Epithelial cell of esophagus (primary cell): ENCODE measurements around the gene RPL15.

Source experiments
- DNase-seq: peaks from one replicate; pipeline ENCODE4 v3.0.0; 2010; ENCODE audit warnings: low read depth
- H3K4me3 ChIP-seq: 2 replicates; pipeline ENCODE4 v1.5.1; 2011; ENCODE audit warnings: mild to moderate bottlenecking, low read length, control low read depth
- TF ChIP-seq, protein P1 (sequence below): IDR thresholded peaks from 2 replicates; pipeline ENCODE4 v1.5.1; 2011; ENCODE audit warnings: low read depth, mild to moderate bottlenecking, low read length, control low read depth, inconsistent platforms; ENCODE audit not compliant: insufficient read depth; ENCODE audit errors: missing control alignments

Gene RPL15

DNA sequence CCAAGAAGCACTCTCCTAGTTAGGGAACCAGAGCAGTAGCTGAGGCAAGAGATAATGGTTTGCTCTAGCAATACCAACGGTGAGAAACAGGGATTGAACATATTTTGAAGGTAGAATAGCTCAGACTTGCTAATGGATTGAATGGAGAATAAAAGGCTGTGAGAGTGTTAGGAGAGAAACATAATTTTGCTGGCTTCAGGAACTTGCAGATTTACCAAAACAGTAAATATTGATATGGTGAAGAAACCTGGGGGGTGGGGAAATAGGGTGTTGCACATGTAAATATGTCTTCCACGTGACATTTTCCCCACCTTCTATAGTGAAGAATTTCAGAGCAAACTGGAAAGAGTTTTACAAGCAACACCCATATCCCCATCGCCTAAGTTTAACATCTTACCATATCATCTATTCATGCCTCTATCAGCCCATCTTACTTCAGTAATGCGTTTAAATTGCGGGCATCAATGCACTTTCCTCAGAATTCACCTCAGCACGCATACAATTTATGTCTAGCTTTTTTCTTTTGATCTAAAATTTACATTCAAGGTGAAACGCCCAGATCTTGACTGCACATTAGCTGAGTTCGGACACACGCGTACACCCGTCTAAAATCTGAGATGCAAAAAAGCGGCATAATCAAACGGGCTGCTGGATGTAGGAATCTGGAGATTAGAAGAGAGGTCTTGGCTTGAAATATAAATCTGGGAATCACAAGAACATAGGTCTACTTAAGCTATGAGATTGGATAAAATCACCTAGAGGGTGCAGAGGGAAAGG, 27.3 kb downstream of the RPL15 start:
- TF ChIP-seq, protein P1, sequence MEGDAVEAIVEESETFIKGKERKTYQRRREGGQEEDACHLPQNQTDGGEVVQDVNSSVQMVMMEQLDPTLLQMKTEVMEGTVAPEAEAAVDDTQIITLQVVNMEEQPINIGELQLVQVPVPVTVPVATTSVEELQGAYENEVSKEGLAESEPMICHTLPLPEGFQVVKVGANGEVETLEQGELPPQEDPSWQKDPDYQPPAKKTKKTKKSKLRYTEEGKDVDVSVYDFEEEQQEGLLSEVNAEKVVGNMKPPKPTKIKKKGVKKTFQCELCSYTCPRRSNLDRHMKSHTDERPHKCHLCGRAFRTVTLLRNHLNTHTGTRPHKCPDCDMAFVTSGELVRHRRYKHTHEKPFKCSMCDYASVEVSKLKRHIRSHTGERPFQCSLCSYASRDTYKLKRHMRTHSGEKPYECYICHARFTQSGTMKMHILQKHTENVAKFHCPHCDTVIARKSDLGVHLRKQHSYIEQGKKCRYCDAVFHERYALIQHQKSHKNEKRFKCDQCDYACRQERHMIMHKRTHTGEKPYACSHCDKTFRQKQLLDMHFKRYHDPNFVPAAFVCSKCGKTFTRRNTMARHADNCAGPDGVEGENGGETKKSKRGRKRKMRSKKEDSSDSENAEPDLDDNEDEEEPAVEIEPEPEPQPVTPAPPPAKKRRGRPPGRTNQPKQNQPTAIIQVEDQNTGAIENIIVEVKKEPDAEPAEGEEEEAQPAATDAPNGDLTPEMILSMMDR, result no peak
- DNase-seq, result no peak
- peak overlapping the region; percentile 64 for H3K4me3 ChIP-seq

DNA sequence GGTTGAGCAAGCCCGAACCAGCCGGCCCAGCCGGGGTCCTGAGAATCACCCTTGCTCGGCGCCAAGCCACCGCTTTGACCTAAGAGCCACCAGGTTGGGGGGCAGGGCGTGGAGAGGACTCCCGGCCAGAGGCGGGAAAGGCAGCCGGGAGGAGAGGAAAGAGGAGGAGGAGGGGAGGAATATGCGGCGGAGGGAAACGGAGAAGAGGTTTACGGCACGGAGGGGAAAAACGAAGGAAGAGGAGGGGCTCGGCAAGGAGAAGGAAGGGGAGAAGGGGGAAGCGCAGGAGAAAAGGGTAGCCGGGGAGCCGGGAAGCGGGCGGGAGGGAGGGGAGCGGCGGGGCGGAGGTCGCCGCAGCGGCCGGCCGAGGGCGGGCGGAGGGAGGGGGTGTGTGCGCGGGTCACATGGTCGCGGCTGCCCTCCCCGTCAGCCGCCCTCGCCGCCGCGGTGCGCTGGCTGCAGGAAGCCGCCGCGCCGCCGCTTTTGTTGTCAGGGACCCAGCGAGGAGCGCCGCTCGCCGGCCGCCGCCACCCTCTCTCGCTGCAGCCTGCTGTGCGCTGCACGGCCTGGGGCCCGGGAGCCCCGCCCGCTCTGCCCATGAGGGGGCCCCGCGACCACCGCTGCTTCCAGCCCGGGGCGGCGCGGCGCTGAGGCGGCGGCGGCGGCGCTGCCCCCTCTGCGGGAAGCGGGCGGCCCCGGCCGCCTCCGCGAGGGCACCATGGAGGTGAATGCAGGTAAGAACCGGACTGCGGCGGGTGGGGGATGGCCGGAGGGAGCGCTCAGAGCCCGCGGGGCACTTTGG, 28.1 kb downstream of the RPL15 start, which contains the start of gene NR1D2:
Gene NR1D2, plus strand, starts transcription at position 426 of the 802 bp plus-strand sequence. Its CDS starts 293 bp downstream, at position 719.
- peak; percentile 89 for DNase-seq
- TF ChIP-seq, protein P1, result no peak
- H3K4me3 ChIP-seq, result peak within 1 kb of the TSS; percentile 64

DNA sequence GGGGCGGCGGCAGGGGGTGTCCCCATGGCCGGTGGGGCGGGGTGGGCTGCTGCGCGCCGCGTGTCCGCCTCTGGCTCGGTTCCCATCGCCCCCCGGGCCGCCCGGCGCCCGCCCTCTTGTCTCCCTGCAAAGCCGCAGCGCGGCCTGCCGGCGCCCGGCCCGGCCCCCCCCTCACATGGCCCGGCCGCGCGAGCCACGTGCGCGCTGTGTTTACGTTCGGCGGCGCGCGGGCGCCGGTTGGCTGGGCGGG, 28.7 kb downstream of the RPL15 start:
- H3K4me3 ChIP-seq, result peak overlapping the region; percentile 46
- DNase-seq, result no peak

GRCh38 chr3:23945913-23946687, 29.2 kb downstream of the RPL15 start:
- DNase-seq, result peak; percentile 95
- TF ChIP-seq, protein P1, result no peak
- H3K4me3 ChIP-seq, result peak overlapping the region; percentile 62

More for the DNA sequence above, 28.7 kb downstream of the RPL15 start:
- TF ChIP-seq, protein P1, result no peak

DNA sequence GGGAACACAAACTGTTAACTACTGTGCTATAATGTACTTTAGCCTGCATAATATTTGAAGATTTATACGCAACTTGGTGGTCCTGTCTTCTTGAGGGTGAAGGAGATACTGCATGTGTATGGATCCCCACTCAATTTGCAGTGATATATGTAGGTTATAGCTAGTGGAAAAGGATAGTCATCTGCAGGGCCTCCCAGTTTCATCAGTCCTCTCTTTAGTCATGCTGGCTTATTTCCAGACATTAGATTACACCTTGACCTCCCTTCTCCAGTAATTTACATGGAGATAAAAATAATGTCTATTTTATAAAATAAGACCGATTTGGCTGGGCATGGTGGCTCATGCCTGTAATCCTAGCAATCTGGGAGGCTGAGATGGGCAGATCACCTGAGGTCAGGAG, 31.8 kb downstream of the RPL15 start:
- peak; percentile 71 for DNase-seq
- TF ChIP-seq, protein P1, result no peak
- no peak overlapping the region for H3K4me3 ChIP-seq

DNA sequence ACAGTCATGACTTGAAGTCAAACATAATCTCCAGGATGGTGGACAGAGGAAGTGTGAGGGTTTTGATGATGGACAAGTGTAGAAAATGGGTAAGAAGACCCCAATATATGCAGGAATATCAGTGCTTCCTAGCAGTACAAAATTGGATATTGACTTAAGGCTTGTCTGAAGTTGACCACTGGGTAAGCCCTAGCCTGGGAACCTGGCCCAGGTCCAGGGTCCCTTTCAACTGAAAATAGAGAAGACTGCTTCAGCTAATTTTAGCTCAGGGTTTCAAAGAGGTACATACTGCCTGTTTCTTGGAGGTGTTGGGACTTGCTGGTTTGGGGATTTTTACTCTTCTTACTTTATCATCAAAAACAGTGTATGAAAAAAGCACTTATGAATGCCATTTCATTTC, 32.9 kb downstream of the RPL15 start:
- H3K4me3 ChIP-seq, result no peak overlapping the region
- TF ChIP-seq, protein P1, result no peak
- no peak for DNase-seq
